MM.1S (cell line): ENCODE measurements around the gene PPP2R5E.

ENCODE experiments used
- EZH2phosphoT487 ChIP-seq: fragments of 300-600 bp; sonication (generic); IDR thresholded peaks from 2 replicates; pipeline ENCODE4 v1.6.1; 2018; ENCODE audit warnings: antibody characterized with exemption, low read length
- TF ChIP-seq, protein P1 (sequence below): fragments of 300-600 bp; sonication (generic); IDR thresholded peaks from 2 replicates; pipeline ENCODE4 v1.5.1; 2016; ENCODE audit warnings: antibody characterized with exemption, low read length, mixed read lengths

- TF ChIP-seq, protein P1, sequence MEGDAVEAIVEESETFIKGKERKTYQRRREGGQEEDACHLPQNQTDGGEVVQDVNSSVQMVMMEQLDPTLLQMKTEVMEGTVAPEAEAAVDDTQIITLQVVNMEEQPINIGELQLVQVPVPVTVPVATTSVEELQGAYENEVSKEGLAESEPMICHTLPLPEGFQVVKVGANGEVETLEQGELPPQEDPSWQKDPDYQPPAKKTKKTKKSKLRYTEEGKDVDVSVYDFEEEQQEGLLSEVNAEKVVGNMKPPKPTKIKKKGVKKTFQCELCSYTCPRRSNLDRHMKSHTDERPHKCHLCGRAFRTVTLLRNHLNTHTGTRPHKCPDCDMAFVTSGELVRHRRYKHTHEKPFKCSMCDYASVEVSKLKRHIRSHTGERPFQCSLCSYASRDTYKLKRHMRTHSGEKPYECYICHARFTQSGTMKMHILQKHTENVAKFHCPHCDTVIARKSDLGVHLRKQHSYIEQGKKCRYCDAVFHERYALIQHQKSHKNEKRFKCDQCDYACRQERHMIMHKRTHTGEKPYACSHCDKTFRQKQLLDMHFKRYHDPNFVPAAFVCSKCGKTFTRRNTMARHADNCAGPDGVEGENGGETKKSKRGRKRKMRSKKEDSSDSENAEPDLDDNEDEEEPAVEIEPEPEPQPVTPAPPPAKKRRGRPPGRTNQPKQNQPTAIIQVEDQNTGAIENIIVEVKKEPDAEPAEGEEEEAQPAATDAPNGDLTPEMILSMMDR = no peak
- TF ChIP-seq EZH2phosphoT487 = no peak
Measured at GRCh38 chr14:63470962-63471793, 72.0 kb downstream of the PPP2R5E start.
